Osteocyte (in vitro differentiated cells): ENCODE data around the gene TMEM132C. TPM values are rescaled to one million over a fixed set of nuclear protein-coding genes. Genes with fewer than 3 reads are reported as not detected.

Experiments used
- DNase-seq: peaks from one replicate; pipeline ENCODE4 v3.0.0; 2021; ENCODE audit warnings: mixed read lengths; ENCODE audit not compliant: unreplicated experiment; ENCODE audit errors: extremely low spot score
- H3K27ac Mint-ChIP-seq: one replicate; pipeline ENCODE4 v1.8.0; 2021; ENCODE audit warnings: mild to moderate bottlenecking, mixed read lengths; ENCODE audit not compliant: unreplicated experiment
- H3K27me3 Mint-ChIP-seq: one replicate; pipeline ENCODE4 v1.8.0; 2021; ENCODE audit warnings: mixed read lengths; ENCODE audit not compliant: unreplicated experiment
- H3K36me3 Mint-ChIP-seq: one replicate; pipeline ENCODE4 v1.8.0; 2021; ENCODE audit warnings: mixed read lengths; ENCODE audit not compliant: unreplicated experiment
- H3K4me1 Mint-ChIP-seq: one replicate; pipeline ENCODE4 v1.8.0; 2021; ENCODE audit warnings: mixed read lengths; ENCODE audit not compliant: unreplicated experiment
- H3K4me3 Mint-ChIP-seq: one replicate; pipeline ENCODE4 v1.8.0; 2021; ENCODE audit warnings: mild to moderate bottlenecking, moderate library complexity, mixed read lengths; ENCODE audit not compliant: unreplicated experiment
- H3K9me3 Mint-ChIP-seq: one replicate; pipeline ENCODE4 v1.8.0; 2021; ENCODE audit warnings: mixed read lengths; ENCODE audit not compliant: unreplicated experiment
- CTCF ChIP-seq: fragments of 200-600 bp; sonication (generic); IDR thresholded peaks from 2 replicates; pipeline ENCODE4 v1.5.0; 2021; ENCODE audit warnings: antibody characterized with exemption, mild to moderate bottlenecking, moderate library complexity
- total RNA-seq: library from RNA; stranded (reverse); gene quantifications from 2 replicates; pipeline ENCODE4 v1.2.1, GENCODE V29; 2021

The TMEM132C gene
- total RNA-seq, 1 donor from 2014 or later: not detected

GRCh38 chr12:128621304-128621703 is 354.3 kb downstream of the TMEM132C start:
- no peak for TF ChIP-seq CTCF
- no peak for DNase-seq
- Mint-ChIP-seq H3K9me3 (peaks cover 41% of the 10 kb centered on the region), H3K27me3 (no peaks in the 10 kb centered on the region), H3K4me1 (no peaks in the 10 kb centered on the region), H3K27ac (no peak overlapping the region), H3K4me3 (no peak overlapping the region), H3K36me3 (no peaks in the 10 kb centered on the region)

- H3K9me3 Mint-ChIP-seq: peaks cover 36% of the 10 kb centered on the region
- no peak overlapping the region for H3K27ac Mint-ChIP-seq
- no peaks in the 10 kb centered on the region for H3K36me3 Mint-ChIP-seq
- H3K4me1 Mint-ChIP-seq: no peaks in the 10 kb centered on the region
- no peak for TF ChIP-seq CTCF
- no peak for DNase-seq
- H3K27me3 Mint-ChIP-seq: no peaks in the 10 kb centered on the region
- H3K4me3 Mint-ChIP-seq: no peak overlapping the region
Measured at GRCh38 chr12:128623748-128624147, 356.8 kb downstream of the TMEM132C start.

DNA sequence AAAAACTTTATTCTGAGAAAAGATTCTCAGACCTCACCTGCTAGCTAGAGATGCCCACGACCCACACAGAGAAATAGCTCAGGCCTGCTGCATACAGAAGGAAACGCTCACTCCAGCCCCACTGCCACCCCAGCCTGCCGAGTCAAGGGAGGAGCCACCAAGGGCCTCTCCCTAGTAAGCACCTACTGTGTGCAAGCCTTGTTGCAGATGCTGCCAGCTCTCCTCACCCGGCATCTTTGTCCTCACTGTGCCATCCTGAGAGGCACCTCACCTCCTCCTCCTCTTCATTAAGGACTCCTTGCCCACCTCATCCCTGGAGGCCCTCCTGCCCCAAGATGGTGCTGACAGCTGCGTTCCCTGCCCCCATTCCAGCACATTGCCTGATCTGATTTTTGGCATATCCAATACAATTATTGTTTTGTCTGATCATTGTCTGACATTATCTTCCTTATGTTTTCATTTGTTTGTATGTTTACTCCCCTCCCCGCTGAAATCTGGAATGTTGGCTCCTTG is 359.9 kb downstream of the TMEM132C start:
- TF ChIP-seq CTCF: no peak
- H3K27me3 Mint-ChIP-seq: no peaks in the 10 kb centered on the region
- H3K4me3 Mint-ChIP-seq: no peak overlapping the region
- peaks cover 26% of the 10 kb centered on the region for H3K9me3 Mint-ChIP-seq
- no peaks in the 10 kb centered on the region for H3K4me1 Mint-ChIP-seq
- DNase-seq: no peak
- no peak overlapping the region for H3K27ac Mint-ChIP-seq
- no peaks in the 10 kb centered on the region for H3K36me3 Mint-ChIP-seq

DNA sequence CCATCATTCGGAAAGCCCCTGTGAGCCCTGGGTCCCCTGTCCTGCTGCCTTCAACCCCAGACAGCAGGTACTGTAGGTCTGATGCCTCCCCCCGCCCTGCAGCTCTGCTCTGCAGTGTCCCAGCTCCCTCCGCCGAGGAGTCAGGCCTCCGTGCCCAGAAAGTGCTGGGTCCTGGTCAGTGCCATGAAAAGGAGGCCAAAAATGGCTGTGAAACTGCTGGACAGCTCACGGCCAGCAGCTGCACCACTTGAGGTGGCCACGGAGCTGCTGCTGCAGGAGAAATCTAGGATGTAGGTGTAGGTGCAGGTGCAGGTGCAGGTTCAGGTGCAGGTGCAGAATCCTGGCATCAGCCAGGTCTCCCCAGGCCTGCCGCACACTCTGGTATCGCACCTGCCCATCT is 360.7 kb downstream of the TMEM132C start:
- H3K27me3 Mint-ChIP-seq: no peaks in the 10 kb centered on the region
- no peak for DNase-seq
- H3K9me3 Mint-ChIP-seq: peaks cover 28% of the 10 kb centered on the region
- no peaks in the 10 kb centered on the region for H3K4me1 Mint-ChIP-seq
- no peaks in the 10 kb centered on the region for H3K36me3 Mint-ChIP-seq
- no peak overlapping the region for H3K27ac Mint-ChIP-seq
- H3K4me3 Mint-ChIP-seq: no peak overlapping the region
- no peak for TF ChIP-seq CTCF

DNA sequence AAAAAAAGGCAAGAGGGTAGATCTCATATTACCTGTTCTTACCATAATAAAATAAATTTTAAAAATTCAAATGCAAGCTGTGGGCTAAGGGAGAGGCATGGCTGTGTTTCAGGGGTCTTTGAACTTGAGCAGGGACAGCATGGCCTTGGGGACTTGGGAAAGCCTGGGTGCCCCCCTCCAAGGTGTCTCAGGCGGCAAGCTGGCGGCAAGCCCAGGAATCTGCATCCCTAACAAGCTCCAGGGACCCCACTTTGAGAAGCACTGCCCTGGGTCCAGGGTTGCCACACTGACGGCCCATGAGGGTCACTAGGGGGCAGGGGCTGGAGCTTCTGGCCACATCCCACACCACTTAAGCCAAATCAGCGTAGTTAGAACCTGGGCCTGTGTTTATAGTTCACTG is 363.0 kb downstream of the TMEM132C start:
- H3K27ac Mint-ChIP-seq: no peak overlapping the region
- H3K4me3 Mint-ChIP-seq: no peak overlapping the region
- H3K4me1 Mint-ChIP-seq: no peaks in the 10 kb centered on the region
- H3K27me3 Mint-ChIP-seq: no peaks in the 10 kb centered on the region
- TF ChIP-seq CTCF: no peak
- peaks cover 41% of the 10 kb centered on the region for H3K9me3 Mint-ChIP-seq
- DNase-seq: no peak
- no peaks in the 10 kb centered on the region for H3K36me3 Mint-ChIP-seq
